Neural progenitor cell (in vitro differentiated cells): ENCODE data around the gene PSD4. TPM values are rescaled to one million over a fixed set of nuclear protein-coding genes. Genes with fewer than 3 reads are reported as not detected.

ENCODE experiments used
- DNase-seq: peaks from one replicate; pipeline ENCODE4 v3.0.0-alpha.2; 2016; ENCODE audit warnings: low spot score
- H2AFZ ChIP-seq: fragments of 200-600 bp; sonication (generic); replicated peaks from 2 replicates; pipeline ENCODE4 v1.6.1; 2016; ENCODE audit warnings: antibody characterized with exemption
- H3F3A ChIP-seq: fragments of 200-600 bp; sonication (generic); 2 replicates; pipeline ENCODE4 v1.6.1; 2016; ENCODE audit warnings: antibody characterized with exemption, low read depth
- H3K27ac ChIP-seq: fragments of 200-600 bp; sonication (generic); 2 replicates; pipeline ENCODE4 v1.5.1; 2016; ENCODE audit warnings: mild to moderate bottlenecking
- H3K27me3 ChIP-seq: fragments of 200-600 bp; sonication (generic); 2 replicates; pipeline ENCODE4 v1.6.1; 2016; ENCODE audit warnings: mild to moderate bottlenecking, moderate library complexity
- H3K36me3 ChIP-seq: fragments of 200-600 bp; sonication (generic); 2 replicates; pipeline ENCODE4 v1.5.1; 2016
- H3K4me1 ChIP-seq: fragments of 200-600 bp; sonication (generic); 2 replicates; pipeline ENCODE4 v1.6.1; 2016; ENCODE audit warnings: mixed run types
- H3K4me2 ChIP-seq: fragments of 200-600 bp; sonication (generic); 2 replicates; pipeline ENCODE4 v1.6.1; 2016
- H3K4me3 ChIP-seq: fragments of 200-600 bp; sonication (generic); 2 replicates; pipeline ENCODE4 v1.5.1; 2016
- H3K79me2 ChIP-seq: fragments of 200-600 bp; sonication (generic); 2 replicates; pipeline ENCODE4 v1.6.1; 2016; ENCODE audit warnings: low read depth
- H3K9ac ChIP-seq: fragments of 200-600 bp; sonication (generic); 2 replicates; pipeline ENCODE4 v1.6.1; 2016
- H3K9me3 ChIP-seq: fragments of 200-600 bp; sonication (generic); 2 replicates; pipeline ENCODE4 v1.5.1; 2016; ENCODE audit warnings: low read depth
- H4K20me1 ChIP-seq: fragments of 200-600 bp; sonication (generic); 2 replicates; pipeline ENCODE4 v1.6.1; 2016; ENCODE audit warnings: low read depth
- H3K27ac Mint-ChIP-seq: 3 replicates; pipeline ENCODE4 v1.8.0; 2021; ENCODE audit warnings: mixed read lengths
- H3K27me3 Mint-ChIP-seq: 2 replicates; pipeline ENCODE4 v1.8.0; 2022; ENCODE audit warnings: low read depth, mild to moderate bottlenecking, inconsistent platforms, moderate library complexity, mixed read lengths; ENCODE audit not compliant: insufficient read depth
- H3K36me3 Mint-ChIP-seq: 3 replicates; pipeline ENCODE4 v1.8.0; 2021; ENCODE audit warnings: mixed read lengths
- H3K4me1 Mint-ChIP-seq: 3 replicates; pipeline ENCODE4 v1.8.0; 2021; ENCODE audit warnings: mixed read lengths
- H3K4me3 Mint-ChIP-seq: 3 replicates; pipeline ENCODE4 v1.8.0; 2021; ENCODE audit warnings: mild to moderate bottlenecking, moderate library complexity, mixed read lengths
- H3K9me3 Mint-ChIP-seq: 3 replicates; pipeline ENCODE4 v1.8.0; 2020; ENCODE audit warnings: mixed read lengths
- EZH2 ChIP-seq: fragments of 200-600 bp; sonication (generic); IDR thresholded peaks from 2 replicates; pipeline ENCODE4 v1.6.1; 2017; ENCODE audit warnings: antibody characterized with exemption, mild to moderate bottlenecking, moderate library complexity
- EZH2phosphoT487 ChIP-seq: fragments of 200-600 bp; sonication (generic); IDR thresholded peaks from 2 replicates; pipeline ENCODE4 v1.6.1; 2017; ENCODE audit warnings: antibody characterized with exemption
- total RNA-seq: library from RNA; depleted of rRNA; stranded (reverse); fragments of >200 nt; gene quantifications from 2 replicates; pipeline ENCODE4 v1.2.3, GENCODE V29; 2015; ENCODE audit warnings: low replicate concordance
- TF ChIP-seq, protein P1 (sequence below): fragments of 200-600 bp; sonication (generic); IDR thresholded peaks from 2 replicates; pipeline ENCODE4 v1.5.1; 2017; ENCODE audit warnings: antibody characterized with exemption, mild to moderate bottlenecking

The PSD4 gene
- total RNA-seq, 1 donor from 2014 or later: 0.02 TPM

DNA sequence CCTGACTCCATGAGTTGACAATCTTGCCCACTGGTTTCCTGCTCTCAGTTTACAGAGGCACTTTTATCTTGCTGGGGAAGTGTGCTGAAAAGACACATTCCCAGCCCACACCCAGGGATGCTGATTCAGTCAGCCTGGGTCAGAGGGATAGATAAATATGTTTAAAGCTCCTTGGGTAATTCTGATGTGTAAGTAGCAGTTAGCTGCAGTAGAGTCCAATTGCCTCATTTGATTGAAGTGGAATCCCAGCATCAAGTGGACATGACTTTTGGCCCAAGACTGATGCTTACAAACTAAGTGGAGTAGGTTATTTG is 29.4 kb downstream of the PSD4 start:
- H3K4me3 ChIP-seq: no peak overlapping the region
- H3K27me3 ChIP-seq: peaks cover 9% of the 10 kb centered on the region
- peaks cover 2% of the 10 kb centered on the region for H3K9me3 Mint-ChIP-seq
- DNase-seq: no peak
- no peaks in the 10 kb centered on the region for H3K9me3 ChIP-seq
- no peaks in the 10 kb centered on the region for H3F3A ChIP-seq
- H3K79me2 ChIP-seq: no peaks in the 10 kb centered on the region
- no peak overlapping the region for H2AFZ ChIP-seq
- H3K4me2 ChIP-seq: no peak overlapping the region
- TF ChIP-seq EZH2phosphoT487 (no peak), EZH2 (no peak)
- TF ChIP-seq, protein P1, sequence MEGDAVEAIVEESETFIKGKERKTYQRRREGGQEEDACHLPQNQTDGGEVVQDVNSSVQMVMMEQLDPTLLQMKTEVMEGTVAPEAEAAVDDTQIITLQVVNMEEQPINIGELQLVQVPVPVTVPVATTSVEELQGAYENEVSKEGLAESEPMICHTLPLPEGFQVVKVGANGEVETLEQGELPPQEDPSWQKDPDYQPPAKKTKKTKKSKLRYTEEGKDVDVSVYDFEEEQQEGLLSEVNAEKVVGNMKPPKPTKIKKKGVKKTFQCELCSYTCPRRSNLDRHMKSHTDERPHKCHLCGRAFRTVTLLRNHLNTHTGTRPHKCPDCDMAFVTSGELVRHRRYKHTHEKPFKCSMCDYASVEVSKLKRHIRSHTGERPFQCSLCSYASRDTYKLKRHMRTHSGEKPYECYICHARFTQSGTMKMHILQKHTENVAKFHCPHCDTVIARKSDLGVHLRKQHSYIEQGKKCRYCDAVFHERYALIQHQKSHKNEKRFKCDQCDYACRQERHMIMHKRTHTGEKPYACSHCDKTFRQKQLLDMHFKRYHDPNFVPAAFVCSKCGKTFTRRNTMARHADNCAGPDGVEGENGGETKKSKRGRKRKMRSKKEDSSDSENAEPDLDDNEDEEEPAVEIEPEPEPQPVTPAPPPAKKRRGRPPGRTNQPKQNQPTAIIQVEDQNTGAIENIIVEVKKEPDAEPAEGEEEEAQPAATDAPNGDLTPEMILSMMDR: no peak
- peak overlapping the region; percentile 55 for H3K4me3 Mint-ChIP-seq
- peaks cover 26% of the 10 kb centered on the region for H3K4me1 Mint-ChIP-seq
- H3K36me3 ChIP-seq: no peaks in the 10 kb centered on the region
- peaks cover 19% of the 10 kb centered on the region for H3K27me3 Mint-ChIP-seq
- no peak overlapping the region for H3K9ac ChIP-seq
- H4K20me1 ChIP-seq: no peaks in the 10 kb centered on the region
- no peak overlapping the region for H3K27ac ChIP-seq
- H3K4me1 ChIP-seq: peaks cover 4% of the 10 kb centered on the region
- H3K36me3 Mint-ChIP-seq: peaks cover 2% of the 10 kb centered on the region
- peak overlapping the region; percentile 78 for H3K27ac Mint-ChIP-seq

DNA sequence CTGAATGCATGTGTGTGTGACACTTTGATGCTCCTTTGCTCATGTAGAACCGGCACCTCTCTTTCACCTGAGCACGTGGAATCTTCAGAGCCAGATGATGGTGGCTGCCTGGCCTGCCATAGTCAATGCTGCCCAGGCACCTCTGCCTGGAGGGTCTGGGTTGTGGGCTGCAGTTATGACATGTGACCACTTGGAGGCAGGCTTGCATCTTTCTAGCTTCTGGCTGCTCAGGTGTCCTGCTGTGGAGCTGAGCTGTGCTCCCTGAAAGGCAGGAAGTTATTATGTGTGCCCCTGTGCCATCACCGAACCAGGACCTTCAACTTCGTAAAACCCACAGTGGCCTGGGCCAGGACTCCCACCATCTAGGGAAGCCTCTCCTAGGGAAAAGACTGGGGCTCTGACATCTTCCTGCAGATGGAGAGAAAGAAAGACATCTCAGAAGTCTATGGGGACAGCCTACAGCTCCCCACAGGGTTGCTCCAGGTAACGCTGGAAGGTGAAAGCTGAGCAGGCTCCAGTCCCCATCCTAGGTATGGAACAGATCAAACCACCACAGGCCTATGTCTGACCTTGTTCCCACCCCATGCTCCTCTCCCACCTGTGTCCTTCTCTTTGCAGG is 30.2 kb downstream of the PSD4 start:
- Mint-ChIP-seq H3K27ac (no peak overlapping the region), H3K36me3 (peaks cover 2% of the 10 kb centered on the region), H3K4me1 (peaks cover 28% of the 10 kb centered on the region), H3K9me3 (peaks cover 3% of the 10 kb centered on the region), H3K27me3 (peaks cover 19% of the 10 kb centered on the region), H3K4me3 (no peak overlapping the region)
- Histone ChIP-seq H3K9me3 (no peaks in the 10 kb centered on the region), H3K4me2 (no peak overlapping the region), H3K36me3 (no peaks in the 10 kb centered on the region), H2AFZ (peak overlapping the region; percentile 91), H3K79me2 (no peaks in the 10 kb centered on the region), H3F3A (no peaks in the 10 kb centered on the region), H3K27ac (no peak overlapping the region), H3K4me3 (no peak overlapping the region), H3K4me1 (peaks cover 4% of the 10 kb centered on the region), H3K27me3 (peaks cover under 1% of the 10 kb centered on the region), H4K20me1 (no peaks in the 10 kb centered on the region), H3K9ac (no peak overlapping the region)
- no peak for TF ChIP-seq EZH2
- TF ChIP-seq, protein P1: peak; percentile 88
- peak; percentile 85 for DNase-seq

DNA sequence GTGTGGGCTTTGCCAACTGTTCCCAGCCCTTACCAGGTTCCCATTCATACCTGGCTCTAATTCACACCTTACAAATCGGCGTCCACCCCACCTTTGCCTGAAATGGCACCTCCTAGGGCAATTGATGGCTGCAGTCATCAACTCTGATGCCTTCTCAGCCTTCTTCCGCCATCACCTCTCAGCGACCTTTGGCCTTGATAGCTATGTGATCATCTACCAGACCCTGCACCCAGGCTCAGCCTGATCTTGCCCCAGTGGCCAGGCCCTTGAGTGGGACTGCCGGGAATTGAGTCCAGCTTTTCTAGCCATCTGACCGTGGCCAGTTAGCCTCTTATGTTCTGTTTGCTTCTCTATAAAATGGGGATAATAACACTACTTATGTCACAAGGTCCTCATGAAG is 32.5 kb downstream of the PSD4 start:
- Histone ChIP-seq H4K20me1 (no peaks in the 10 kb centered on the region), H3K79me2 (no peaks in the 10 kb centered on the region), H3F3A (no peaks in the 10 kb centered on the region), H3K9me3 (no peaks in the 10 kb centered on the region), H3K27me3 (no peaks in the 10 kb centered on the region), H3K4me1 (peaks cover 4% of the 10 kb centered on the region), H3K27ac (no peak overlapping the region), H2AFZ (no peak overlapping the region), H3K4me3 (no peak overlapping the region), H3K9ac (no peak overlapping the region), H3K36me3 (no peaks in the 10 kb centered on the region), H3K4me2 (no peak overlapping the region)
- Mint-ChIP-seq H3K27me3 (peaks cover 14% of the 10 kb centered on the region), H3K27ac (no peak overlapping the region), H3K36me3 (peaks cover 2% of the 10 kb centered on the region), H3K4me1 (peaks cover 36% of the 10 kb centered on the region), H3K4me3 (no peak overlapping the region), H3K9me3 (peaks cover 3% of the 10 kb centered on the region)
- DNase-seq: no peak
- TF ChIP-seq EZH2: no peak

DNA sequence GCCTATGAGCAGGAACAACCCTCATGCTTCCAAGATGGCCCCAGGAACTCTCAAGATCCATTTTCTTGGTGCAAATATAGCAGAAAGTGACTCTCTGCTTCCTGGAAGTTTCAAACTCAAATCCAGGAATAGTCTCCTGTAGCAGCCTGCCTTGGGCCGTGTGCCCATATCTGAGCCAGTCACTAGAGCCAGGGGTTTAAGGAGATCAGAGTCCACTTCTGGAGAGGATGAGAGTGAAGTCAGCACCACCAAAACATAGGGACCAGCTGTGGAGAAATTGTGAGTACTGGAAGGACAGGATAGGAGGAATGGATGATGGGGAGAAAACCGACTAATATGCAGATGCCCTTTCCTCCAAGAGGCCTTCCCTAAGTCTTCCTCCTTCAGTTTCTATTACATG is 33.2 kb downstream of the PSD4 start:
- peaks cover 2% of the 10 kb centered on the region for H3K36me3 Mint-ChIP-seq

More for the DNA sequence above, 33.2 kb downstream of the PSD4 start:
- TF ChIP-seq, protein P1: no peak
- TF ChIP-seq EZH2 (no peak), EZH2phosphoT487 (no peak)
- Histone ChIP-seq H3K9me3 (no peaks in the 10 kb centered on the region), H2AFZ (no peak overlapping the region), H3K4me3 (no peak overlapping the region), H3K27me3 (no peaks in the 10 kb centered on the region), H3K79me2 (no peaks in the 10 kb centered on the region), H3K27ac (no peak overlapping the region), H3K9ac (no peak overlapping the region), H3K4me2 (no peak overlapping the region), H3K36me3 (no peaks in the 10 kb centered on the region), H4K20me1 (no peaks in the 10 kb centered on the region), H3F3A (no peaks in the 10 kb centered on the region), H3K4me1 (peaks cover 6% of the 10 kb centered on the region)
- H3K4me3 Mint-ChIP-seq: no peak overlapping the region
- H3K27ac Mint-ChIP-seq: no peak overlapping the region
- no peak for DNase-seq
- H3K27me3 Mint-ChIP-seq: peaks cover 14% of the 10 kb centered on the region
- peaks cover 42% of the 10 kb centered on the region for H3K4me1 Mint-ChIP-seq
- H3K9me3 Mint-ChIP-seq: peaks cover 3% of the 10 kb centered on the region
